Measurements from ENCODE around the gene PRDM1. TPM values are rescaled to one million over a fixed set of nuclear protein-coding genes. Genes with fewer than 3 reads are reported as not detected.
A peak's percentile ranks its signal among the peaks of the same experiment; 100 is the strongest.

Gene PRDM1
- total RNA-seq, 4 donors from 2014 or later, result 1.6 to 2.4 (median 1.9) TPM

DNA sequence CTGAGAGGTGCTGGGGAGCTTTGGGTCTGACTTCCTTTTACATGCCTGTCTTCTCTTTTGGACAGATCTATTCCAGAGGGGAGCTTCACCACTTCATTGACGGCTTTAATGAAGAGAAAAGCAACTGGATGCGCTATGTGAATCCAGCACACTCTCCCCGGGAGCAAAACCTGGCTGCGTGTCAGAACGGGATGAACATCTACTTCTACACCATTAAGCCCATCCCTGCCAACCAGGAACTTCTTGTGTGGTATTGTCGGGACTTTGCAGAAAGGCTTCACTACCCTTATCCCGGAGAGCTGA, 13.1 kb downstream of the PRDM1 start:
- in situ Hi-C loops (cut with MboI; ENCODE audit: low sequenced_read_pairs in 4 of 4), result no loop called here
- no peak for TF ChIP-seq POLR2A (IDR thresholded peaks at IDR 0.05)
- TF ChIP-seq, protein P1, sequence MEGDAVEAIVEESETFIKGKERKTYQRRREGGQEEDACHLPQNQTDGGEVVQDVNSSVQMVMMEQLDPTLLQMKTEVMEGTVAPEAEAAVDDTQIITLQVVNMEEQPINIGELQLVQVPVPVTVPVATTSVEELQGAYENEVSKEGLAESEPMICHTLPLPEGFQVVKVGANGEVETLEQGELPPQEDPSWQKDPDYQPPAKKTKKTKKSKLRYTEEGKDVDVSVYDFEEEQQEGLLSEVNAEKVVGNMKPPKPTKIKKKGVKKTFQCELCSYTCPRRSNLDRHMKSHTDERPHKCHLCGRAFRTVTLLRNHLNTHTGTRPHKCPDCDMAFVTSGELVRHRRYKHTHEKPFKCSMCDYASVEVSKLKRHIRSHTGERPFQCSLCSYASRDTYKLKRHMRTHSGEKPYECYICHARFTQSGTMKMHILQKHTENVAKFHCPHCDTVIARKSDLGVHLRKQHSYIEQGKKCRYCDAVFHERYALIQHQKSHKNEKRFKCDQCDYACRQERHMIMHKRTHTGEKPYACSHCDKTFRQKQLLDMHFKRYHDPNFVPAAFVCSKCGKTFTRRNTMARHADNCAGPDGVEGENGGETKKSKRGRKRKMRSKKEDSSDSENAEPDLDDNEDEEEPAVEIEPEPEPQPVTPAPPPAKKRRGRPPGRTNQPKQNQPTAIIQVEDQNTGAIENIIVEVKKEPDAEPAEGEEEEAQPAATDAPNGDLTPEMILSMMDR (IDR thresholded peaks at IDR 0.05 in 4 of 5, conservative IDR thresholded peaks at IDR 0.05 in 1 of 5), result no peak
- peak overlapping the region in 3 of 4 donors; percentile 12 to 49 (median 41) for H3K4me3 ChIP-seq
- intact Hi-C loops (cut with DNase I; ENCODE audit: low total_unique reads), result loop anchor here (10.0 kb wide), 1 partner anchor 226 kb away; the partner anchor contains the start of gene ATG5
- peak overlapping the region in 3 of 4 donors; percentile 57 to 71 (median 59) for H3K27ac ChIP-seq
- DNase-seq (no peak), ATAC-seq (no peak)
- H3K4me1 ChIP-seq, result peaks cover 0 to 11% of the 10 kb centered on the region in 2 donors
- no peaks in the 10 kb centered on the region for H3K36me3 ChIP-seq
- H3K9me3 ChIP-seq, result no peaks in the 10 kb centered on the region
- peaks cover 0 to 18% (median 10%) of the 10 kb centered on the region in 3 donors for H3K27me3 ChIP-seq

- intact Hi-C loops (cut with DNase I; ENCODE audit: low total_unique reads) (no loop called here), in situ Hi-C loops (cut with MboI; ENCODE audit: low sequenced_read_pairs in 4 of 4) (no loop called here)
- ATAC-seq, result no peak
- no peaks in the 10 kb centered on the region for H3K36me3 ChIP-seq
- DNase-seq, result no peak
- H3K4me1 ChIP-seq, result peaks cover 0 to 11% of the 10 kb centered on the region in 2 donors
- no peak for TF ChIP-seq POLR2A (IDR thresholded peaks at IDR 0.05)
- TF ChIP-seq, protein P1 (IDR thresholded peaks at IDR 0.05 in 4 of 5, conservative IDR thresholded peaks at IDR 0.05 in 1 of 5), result no peak
- no peaks in the 10 kb centered on the region for H3K9me3 ChIP-seq
- no peak overlapping the region for H3K27ac ChIP-seq
- peaks cover 0 to 18% (median 10%) of the 10 kb centered on the region in 3 donors for H3K27me3 ChIP-seq
- no peak overlapping the region for H3K4me3 ChIP-seq
Observed at GRCh38 chr6:106100755-106101154, 14.6 kb downstream of the PRDM1 start.

DNA sequence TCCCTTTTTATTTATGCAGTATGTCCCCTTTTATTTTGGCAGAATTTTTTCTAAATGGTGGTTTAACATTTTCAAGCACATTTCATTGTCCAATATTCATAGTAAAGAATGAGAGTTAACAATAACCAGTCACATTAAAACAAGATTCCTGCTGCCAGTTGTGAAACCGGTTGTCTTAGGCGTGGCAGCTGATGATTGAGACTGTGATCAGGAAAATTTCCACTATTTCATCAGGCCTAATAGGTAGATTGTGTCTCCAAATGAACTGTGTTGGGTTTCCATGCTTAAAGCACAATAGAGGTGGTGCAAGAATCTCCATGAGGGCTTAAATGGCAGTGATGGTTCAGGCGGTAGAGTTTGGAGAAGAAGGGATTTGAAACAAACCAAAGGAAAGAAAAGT, 15.3 kb downstream of the PRDM1 start:
- DNase-seq, result no peak
- ATAC-seq, result no peak
- H3K27me3 ChIP-seq, result peaks cover 0 to 14% (median 4%) of the 10 kb centered on the region in 3 donors
- intact Hi-C loops (cut with DNase I; ENCODE audit: low total_unique reads) (no loop called here), in situ Hi-C loops (cut with MboI; ENCODE audit: low sequenced_read_pairs in 4 of 4) (no loop called here)
- peaks cover 0 to 11% of the 10 kb centered on the region in 2 donors for H3K4me1 ChIP-seq
- no peak overlapping the region for H3K27ac ChIP-seq
- H3K9me3 ChIP-seq, result no peaks in the 10 kb centered on the region
- H3K4me3 ChIP-seq, result no peak overlapping the region
- TF ChIP-seq POLR2A (IDR thresholded peaks at IDR 0.05), result no peak
- TF ChIP-seq, protein P1 (IDR thresholded peaks at IDR 0.05 in 4 of 5, conservative IDR thresholded peaks at IDR 0.05 in 1 of 5), result no peak
- H3K36me3 ChIP-seq, result no peaks in the 10 kb centered on the region

GRCh38 chr6:106102034-106102433, 15.9 kb downstream of the PRDM1 start:
- ATAC-seq (no peak), DNase-seq (no peak)
- Histone ChIP-seq H3K4me1 (peaks cover 0 to 5% of the 10 kb centered on the region in 2 donors), H3K27me3 (peaks cover 0 to 12% (median 0%) of the 10 kb centered on the region in 3 donors), H3K4me3 (no peak overlapping the region), H3K36me3 (no peaks in the 10 kb centered on the region), H3K27ac (no peak overlapping the region), H3K9me3 (no peaks in the 10 kb centered on the region)
- in situ Hi-C loops (cut with MboI; ENCODE audit: low sequenced_read_pairs in 4 of 4), result no loop called here
- intact Hi-C loops (cut with DNase I; ENCODE audit: low total_unique reads), result no loop called here
- no peak for TF ChIP-seq POLR2A (IDR thresholded peaks at IDR 0.05)
- TF ChIP-seq, protein P1 (IDR thresholded peaks at IDR 0.05 in 4 of 5, conservative IDR thresholded peaks at IDR 0.05 in 1 of 5), result no peak

Measured in gastrocnemius medialis (tissue), 4 donors.